ENCODE data around the gene GAK. TPM values are rescaled to one million over a fixed set of nuclear protein-coding genes. Genes with fewer than 3 reads are reported as not detected.

The GAK gene
- total and polyA plus RNA-seq, 10 donors: 112 to 249 (median 190) TPM

GRCh38 chr4:896630-897029 is 35.5 kb downstream of the GAK start:
- H3K9me3 ChIP-seq: no peaks in the 10 kb centered on the region
- intact Hi-C loops (cut with DNase I; ENCODE audit: low total_unique reads): no loop called here
- 91 to 94% (median 93%) methylated on average over 17 to 20 of the region's 20 CpGs for WGBS, 5 donors

GRCh38 chr4:896216-896615 is 35.9 kb downstream of the GAK start:
- 91 to 96% (median 92%) methylated on average over 13 of the region's 13 CpGs for WGBS, 5 donors
- Histone ChIP-seq H3K4me3 (no peak overlapping the region), H3K36me3 (peaks cover 2 to 100% (median 85%) of the 10 kb centered on the region in 6 donors), H3K9me3 (no peaks in the 10 kb centered on the region), H3K27me3 (replicated peaks in 1 of 7) (no peaks in the 10 kb centered on the region), H3K27ac (no peak overlapping the region), H3K4me1 (peaks cover 0 to 14% (median 0%) of the 10 kb centered on the region in 6 donors)
- TF ChIP-seq POLR2AphosphoS5 (IDR thresholded peaks at IDR 0.05): no peak
- peak in 1 of 11 experiments; percentile 17 for TF ChIP-seq CTCF (IDR thresholded peaks at IDR 0.05 in 8 of 11, conservative IDR thresholded peaks at IDR 0.05 in 3 of 11)
- intact Hi-C loops (cut with DNase I; ENCODE audit: low total_unique reads): no loop called here
- no peak for DNase-seq

More at GRCh38 chr4:896630-897029, 35.5 kb downstream of the GAK start:
- DNase-seq: no peak
- peaks cover 0 to 14% (median 0%) of the 10 kb centered on the region in 6 donors for H3K4me1 ChIP-seq
- H3K27ac ChIP-seq: no peak overlapping the region
- H3K27me3 ChIP-seq (replicated peaks in 1 of 7): no peaks in the 10 kb centered on the region
- H3K36me3 ChIP-seq: peaks cover 2 to 100% (median 85%) of the 10 kb centered on the region in 6 donors
- TF ChIP-seq CTCF (IDR thresholded peaks at IDR 0.05 in 8 of 11, conservative IDR thresholded peaks at IDR 0.05 in 3 of 11) (peak in 1 of 11 experiments; percentile 7), POLR2A (IDR thresholded peaks at IDR 0.05) (no peak), POLR2AphosphoS5 (IDR thresholded peaks at IDR 0.05) (peak in 1 of 3 donors; percentile 21)
- no peak overlapping the region for H3K4me3 ChIP-seq

GRCh38 chr4:895596-895995 is 36.5 kb downstream of the GAK start:
- DNase-seq: no peak
- Histone ChIP-seq H3K27me3 (replicated peaks in 1 of 7) (no peaks in the 10 kb centered on the region), H3K4me1 (peaks cover 0 to 14% (median 0%) of the 10 kb centered on the region in 6 donors), H3K27ac (no peak overlapping the region), H3K9me3 (no peaks in the 10 kb centered on the region), H3K36me3 (peaks cover 2 to 100% (median 82%) of the 10 kb centered on the region in 6 donors), H3K4me3 (no peak overlapping the region)
- TF ChIP-seq CTCF (IDR thresholded peaks at IDR 0.05 in 8 of 11, conservative IDR thresholded peaks at IDR 0.05 in 3 of 11): no peak
- intact Hi-C loops (cut with DNase I; ENCODE audit: low total_unique reads): no loop called here
- 92 to 98% (median 95%) methylated on average over 14 to 16 of the region's 16 CpGs for WGBS, 5 donors

GRCh38 chr4:893995-894705 is 38.0 kb downstream of the GAK start:
- WGBS, 5 donors: 88 to 97% (median 94%) methylated on average over 37 to 40 of the region's 40 CpGs
- Histone ChIP-seq H3K27me3 (replicated peaks in 1 of 7) (no peaks in the 10 kb centered on the region), H3K4me1 (peaks cover 0 to 14% (median 0%) of the 10 kb centered on the region in 6 donors), H3K27ac (no peak overlapping the region), H3K36me3 (peaks cover 2 to 100% (median 84%) of the 10 kb centered on the region in 6 donors), H3K9me3 (no peaks in the 10 kb centered on the region), H3K4me3 (no peak overlapping the region)
- DNase-seq: no peak
- no peak for TF ChIP-seq POLR2AphosphoS5 (IDR thresholded peaks at IDR 0.05)
- TF ChIP-seq CTCF (IDR thresholded peaks at IDR 0.05 in 8 of 11, conservative IDR thresholded peaks at IDR 0.05 in 3 of 11): no peak
- TF ChIP-seq POLR2A (IDR thresholded peaks at IDR 0.05): no peak
- intact Hi-C loops (cut with DNase I; ENCODE audit: low total_unique reads): no loop called here

Measured in spleen (tissue), 11 donors.